ENCODE results near the gene CDC42BPB. TPM values are rescaled to one million over a fixed set of nuclear protein-coding genes. Genes with fewer than 3 reads are reported as not detected.

The CDC42BPB gene
- total and polyA plus RNA-seq, 2 of the 4 experiments (the other 2 are of a cell fraction): 49.1 to 81.4 TPM

- Histone ChIP-seq H3K4ac (ENCODE audit: low read depth, low read length) (no peak overlapping the region), H3K23ac (ENCODE audit: low read depth, low read length) (no peak overlapping the region), H2BK120ac (ENCODE audit: low read depth, low read length) (no peak overlapping the region), H2BK5ac (ENCODE audit: low read depth, low read length, poor library complexity, severe bottlenecking) (no peak overlapping the region), H3K9me1 (ENCODE audit: insufficient read depth, low read length) (0 out of 2 replicates have a peak, but pooled peaks cover 3% of the 10 kb centered on the region), H3K9ac (ENCODE audit: low read depth, low read length) (no peak overlapping the region), H4K20me1 (ENCODE audit: insufficient read depth, low read length) (peaks cover under 1% of the 10 kb centered on the region), H3K4me1 (ENCODE audit: control insufficient read depth, insufficient read depth, low read length) (peaks cover 13% of the 10 kb centered on the region), H3K56ac (ENCODE audit: extremely low read depth, insufficient read depth, low read length) (no peak overlapping the region), H3K27me3 (ENCODE audit: control insufficient read depth, insufficient read depth, low read length) (peaks cover 82% of the 10 kb centered on the region), H4K5ac (ENCODE audit: low read depth, low read length) (no peak overlapping the region), H3K18ac (ENCODE audit: low read depth, low read length) (no peak overlapping the region), H2BK20ac (ENCODE audit: low read depth, low read length) (no peak overlapping the region), H3K4me3 (ENCODE audit: insufficient read depth, low read depth, low read length) (no peak overlapping the region), H3K14ac (replicated peaks; ENCODE audit: low read depth, low read length) (no peak overlapping the region), H3K27ac (ENCODE audit: insufficient read depth, low read length) (no peak overlapping the region), H3K9me3 (ENCODE audit: control insufficient read depth, insufficient read depth, low read length) (peaks cover 7% of the 10 kb centered on the region; the same call in 1 of the 2 replicates), H2AK9ac (replicated peaks; ENCODE audit: low read depth, low read length, poor library complexity) (no peak overlapping the region), H4K91ac (ENCODE audit: insufficient read depth, low read depth, low read length) (no peak overlapping the region), H2AFZ (replicated peaks; ENCODE audit: low read length, poor library complexity) (no peak overlapping the region), H3K79me1 (ENCODE audit: low read depth in 1 of 2, low read length in 2 of 2) (no peaks in the 10 kb centered on the region), H3K4me2 (ENCODE audit: low read depth, low read length) (no peak overlapping the region), H4K8ac (ENCODE audit: low read depth in 2 of 2, low read length in 2 of 2) (no peak overlapping the region), H3K36me3 (ENCODE audit: control insufficient read depth, insufficient read depth, low read length) (no peaks in the 10 kb centered on the region), H2AK5ac (ENCODE audit: low read depth, low read length) (no peak overlapping the region), H2BK15ac (ENCODE audit: low read depth, low read length) (no peak overlapping the region)
- no peak for TF ChIP-seq CHD1 (IDR thresholded peaks at IDR 0.05; ENCODE audit: low read depth, low read length)
- no peak for TF ChIP-seq USF2 (IDR thresholded peaks at IDR 0.05; ENCODE audit: low read depth, low read length)
- in situ Hi-C loops (cut with MboI; ENCODE audit: low sequenced_read_pairs) (no loop called here), dilution Hi-C loops (cut with HindIII; ENCODE audit: low sequenced_read_pairs, unreplicated experiment) (no loop called here), intact Hi-C loops (cut with micrococcal nuclease) (no loop called here)
- no peak for ATAC-seq (ENCODE audit: low read depth)
- BruUV-seq (replicated peaks): no TSS peak
- POLR2A ChIA-PET (ENCODE audit: unreplicated experiment): interaction anchor here (0.6 kb wide), 1 partner anchor 100 kb away, joined by 3 read pairs; no protein-coding TSS in a partner anchor
- DNase-seq: no peak
- WGBS, 2 experiments (ENCODE audit: extremely low coverage in 2 of 2, insufficient read length in 1 of 2): no CpG with 5 or more reads among the region's 11 CpGs
- CTCF ChIA-PET: no interaction called here
Measured at GRCh38 chr14:102925646-102926045, 131.7 kb downstream of the CDC42BPB start.
